ENCODE results near the gene PCBP2.

Gene PCBP2

GRCh38 chr12:53484686-53485575 is 33.0 kb downstream of the PCBP2 start:
- DNase-seq (ENCODE audit: low spot score), result no peak
- TF ChIP-seq CTCF (IDR thresholded peaks at IDR 0.05; ENCODE audit: extremely low read depth, insufficient read depth, missing control alignments), result no peak
- in situ Hi-C loops (cut with MboI; ENCODE audit: low pct_unique_long_range_greater_than_20kb, low sequenced_read_pairs, unreplicated experiment), result no loop called here

- TF ChIP-seq CTCF (IDR thresholded peaks at IDR 0.05; ENCODE audit: extremely low read depth, insufficient read depth, missing control alignments), result no peak
- in situ Hi-C loops (cut with MboI; ENCODE audit: low pct_unique_long_range_greater_than_20kb, low sequenced_read_pairs, unreplicated experiment), result no loop called here
- no peak for DNase-seq (ENCODE audit: low spot score)
Observed at GRCh38 chr12:53485955-53486735, 34.2 kb downstream of the PCBP2 start.

- no peak for DNase-seq (ENCODE audit: low spot score)
- in situ Hi-C loops (cut with MboI; ENCODE audit: low pct_unique_long_range_greater_than_20kb, low sequenced_read_pairs, unreplicated experiment), result no loop called here
- TF ChIP-seq CTCF (IDR thresholded peaks at IDR 0.05; ENCODE audit: extremely low read depth, insufficient read depth, missing control alignments), result no peak
Observed at GRCh38 chr12:53486736-53487487, 35.0 kb downstream of the PCBP2 start.

GRCh38 chr12:53489242-53489864 is 37.5 kb downstream of the PCBP2 start:
- no peak for TF ChIP-seq CTCF (IDR thresholded peaks at IDR 0.05; ENCODE audit: extremely low read depth, insufficient read depth, missing control alignments)
- DNase-seq (ENCODE audit: low spot score), result no peak
- in situ Hi-C loops (cut with MboI; ENCODE audit: low pct_unique_long_range_greater_than_20kb, low sequenced_read_pairs, unreplicated experiment), result no loop called here

GRCh38 chr12:53492188-53492587 is 40.3 kb downstream of the PCBP2 start:
- in situ Hi-C loops (cut with MboI; ENCODE audit: low pct_unique_long_range_greater_than_20kb, low sequenced_read_pairs, unreplicated experiment), result no loop called here
- no peak for TF ChIP-seq CTCF (IDR thresholded peaks at IDR 0.05; ENCODE audit: extremely low read depth, insufficient read depth, missing control alignments)
- DNase-seq (ENCODE audit: low spot score), result no peak
